DOHH2 (cell line): ENCODE results near the gene PAOX.

Experiments
- H3F3A ChIP-seq: fragments of 200-600 bp; sonication (generic), shearing (Covaris generic); 2 replicates; pipeline ENCODE4 v1.6.0; 2016; ENCODE audit warnings: antibody characterized with exemption, mild to moderate bottlenecking; ENCODE audit not compliant: control insufficient read depth, insufficient read depth
- H3K27ac ChIP-seq: fragments of 200-600 bp; sonication (generic); 2 replicates; pipeline ENCODE4 v1.5.1; 2014; ENCODE audit warnings: low read depth, mild to moderate bottlenecking, low read length, moderate library complexity
- H3K27me3 ChIP-seq: fragments of 200-600 bp; sonication (generic); 2 replicates; pipeline ENCODE4 v1.6.1; 2014; ENCODE audit warnings: mild to moderate bottlenecking, low read length, mixed read lengths; ENCODE audit not compliant: control insufficient read depth
- H3K36me3 ChIP-seq: fragments of 200-600 bp; sonication (generic); 2 replicates; pipeline ENCODE4 v1.6.1; 2014; ENCODE audit warnings: mild to moderate bottlenecking, low read length, moderate library complexity, mixed read lengths; ENCODE audit not compliant: control insufficient read depth
- H3K4me1 ChIP-seq: fragments of 200-600 bp; sonication (generic); 2 replicates; pipeline ENCODE4 v1.6.1; 2014; ENCODE audit warnings: mild to moderate bottlenecking, low read length, mixed read lengths; ENCODE audit not compliant: control insufficient read depth
- H3K4me2 ChIP-seq: fragments of 200-600 bp; sonication (generic); 2 replicates; pipeline ENCODE4 v1.6.0; 2014; ENCODE audit warnings: mild to moderate bottlenecking, low read length, moderate library complexity
- H3K4me3 ChIP-seq: fragments of 200-600 bp; sonication (generic); 2 replicates; pipeline ENCODE4 v1.5.1; 2014; ENCODE audit warnings: mild to moderate bottlenecking, low read length, mixed read lengths
- H3K79me2 ChIP-seq: fragments of 200-600 bp; sonication (generic); 2 replicates; pipeline ENCODE4 v1.6.1; 2014; ENCODE audit warnings: mild to moderate bottlenecking, low read length, mixed read lengths; ENCODE audit not compliant: control insufficient read depth
- H3K9me2 ChIP-seq: fragments of 200-600 bp; sonication (generic); replicated peaks from 2 replicates; pipeline ENCODE4 v1.6.1; 2014; ENCODE audit warnings: mild to moderate bottlenecking, low read length, mixed read lengths; ENCODE audit not compliant: control insufficient read depth
- H3K9me3 ChIP-seq: fragments of 200-600 bp; sonication (generic); 2 replicates; pipeline ENCODE4 v1.6.1; 2014; ENCODE audit warnings: antibody characterized with exemption, low read length, mixed read lengths; ENCODE audit not compliant: control insufficient read depth, insufficient read depth
- H4K20me1 ChIP-seq: fragments of 200-600 bp; sonication (generic); 2 replicates; pipeline ENCODE4 v1.6.0; 2014; ENCODE audit warnings: low read depth, mild to moderate bottlenecking, antibody characterized with exemption, low read length, moderate library complexity; ENCODE audit not compliant: control insufficient read depth, insufficient read depth
- EZH2phosphoT487 ChIP-seq: fragments of 200-600 bp; sonication (generic); IDR thresholded peaks from 2 replicates; pipeline ENCODE4 v1.6.1; 2017; ENCODE audit warnings: borderline replicate concordance, mild to moderate bottlenecking, antibody characterized with exemption, low read length, moderate library complexity, mixed read lengths
- TF ChIP-seq, protein P1 (sequence below): fragments of 200-600 bp; sonication (generic); IDR thresholded peaks from one replicate; pipeline ENCODE4 v1.5.1; 2014; ENCODE audit warnings: antibody characterized with exemption, mild to moderate bottlenecking, low read depth, low read length; ENCODE audit not compliant: poor library complexity, severe bottlenecking

Gene PAOX

DNA sequence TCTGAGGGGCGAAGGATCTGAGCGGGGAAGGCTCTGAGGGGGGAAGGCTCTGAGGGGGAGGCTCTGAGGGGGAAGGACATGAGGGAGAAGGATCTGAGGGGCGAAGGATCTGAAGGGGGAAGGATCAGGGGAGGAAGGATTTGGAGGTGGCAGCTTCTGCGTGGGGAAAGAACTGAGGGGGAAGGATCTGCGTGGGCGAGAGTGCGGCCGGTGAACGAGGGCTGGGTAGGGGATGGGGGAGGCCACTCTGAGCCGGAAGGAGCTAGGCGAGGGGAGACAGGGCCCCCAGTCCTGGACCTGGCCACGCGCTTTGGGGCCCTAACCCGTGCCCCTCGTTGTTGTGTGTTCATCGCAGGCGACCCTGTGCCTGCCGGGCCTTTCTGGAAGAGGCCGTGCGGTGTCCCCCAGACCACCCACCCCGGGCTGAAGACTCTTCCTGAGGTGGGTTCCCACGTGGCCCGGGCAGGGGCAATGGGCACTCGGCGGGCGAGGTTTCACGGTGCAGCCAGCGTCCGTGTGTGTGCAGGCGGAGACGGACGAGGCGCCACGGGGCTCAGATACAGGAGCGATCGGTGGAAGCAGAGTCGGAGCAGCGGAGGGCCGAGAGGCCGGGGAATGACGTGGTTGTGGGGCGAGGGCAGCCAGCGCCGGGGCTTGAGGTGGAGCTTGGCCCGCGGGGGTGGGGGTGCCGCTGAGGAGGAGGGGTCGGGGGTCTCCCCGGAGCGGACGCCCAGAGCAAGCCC lies 44.4 kb upstream of the PAOX start:
- Histone ChIP-seq H3K4me2 (no peak overlapping the region), H3K4me3 (no peak overlapping the region), H3K79me2 (no peaks in the 10 kb centered on the region), H4K20me1 (no peaks in the 10 kb centered on the region), H3F3A (no peaks in the 10 kb centered on the region), H3K4me1 (peaks cover 4% of the 10 kb centered on the region), H3K27ac (no peak overlapping the region), H3K36me3 (no peaks in the 10 kb centered on the region), H3K27me3 (peaks cover 11% of the 10 kb centered on the region), H3K9me3 (peaks cover 29% of the 10 kb centered on the region; the same call in 1 of the 2 replicates), H3K9me2 (no peaks in the 10 kb centered on the region)
- TF ChIP-seq, protein P1, sequence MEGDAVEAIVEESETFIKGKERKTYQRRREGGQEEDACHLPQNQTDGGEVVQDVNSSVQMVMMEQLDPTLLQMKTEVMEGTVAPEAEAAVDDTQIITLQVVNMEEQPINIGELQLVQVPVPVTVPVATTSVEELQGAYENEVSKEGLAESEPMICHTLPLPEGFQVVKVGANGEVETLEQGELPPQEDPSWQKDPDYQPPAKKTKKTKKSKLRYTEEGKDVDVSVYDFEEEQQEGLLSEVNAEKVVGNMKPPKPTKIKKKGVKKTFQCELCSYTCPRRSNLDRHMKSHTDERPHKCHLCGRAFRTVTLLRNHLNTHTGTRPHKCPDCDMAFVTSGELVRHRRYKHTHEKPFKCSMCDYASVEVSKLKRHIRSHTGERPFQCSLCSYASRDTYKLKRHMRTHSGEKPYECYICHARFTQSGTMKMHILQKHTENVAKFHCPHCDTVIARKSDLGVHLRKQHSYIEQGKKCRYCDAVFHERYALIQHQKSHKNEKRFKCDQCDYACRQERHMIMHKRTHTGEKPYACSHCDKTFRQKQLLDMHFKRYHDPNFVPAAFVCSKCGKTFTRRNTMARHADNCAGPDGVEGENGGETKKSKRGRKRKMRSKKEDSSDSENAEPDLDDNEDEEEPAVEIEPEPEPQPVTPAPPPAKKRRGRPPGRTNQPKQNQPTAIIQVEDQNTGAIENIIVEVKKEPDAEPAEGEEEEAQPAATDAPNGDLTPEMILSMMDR = no peak
- no peak for TF ChIP-seq EZH2phosphoT487

DNA sequence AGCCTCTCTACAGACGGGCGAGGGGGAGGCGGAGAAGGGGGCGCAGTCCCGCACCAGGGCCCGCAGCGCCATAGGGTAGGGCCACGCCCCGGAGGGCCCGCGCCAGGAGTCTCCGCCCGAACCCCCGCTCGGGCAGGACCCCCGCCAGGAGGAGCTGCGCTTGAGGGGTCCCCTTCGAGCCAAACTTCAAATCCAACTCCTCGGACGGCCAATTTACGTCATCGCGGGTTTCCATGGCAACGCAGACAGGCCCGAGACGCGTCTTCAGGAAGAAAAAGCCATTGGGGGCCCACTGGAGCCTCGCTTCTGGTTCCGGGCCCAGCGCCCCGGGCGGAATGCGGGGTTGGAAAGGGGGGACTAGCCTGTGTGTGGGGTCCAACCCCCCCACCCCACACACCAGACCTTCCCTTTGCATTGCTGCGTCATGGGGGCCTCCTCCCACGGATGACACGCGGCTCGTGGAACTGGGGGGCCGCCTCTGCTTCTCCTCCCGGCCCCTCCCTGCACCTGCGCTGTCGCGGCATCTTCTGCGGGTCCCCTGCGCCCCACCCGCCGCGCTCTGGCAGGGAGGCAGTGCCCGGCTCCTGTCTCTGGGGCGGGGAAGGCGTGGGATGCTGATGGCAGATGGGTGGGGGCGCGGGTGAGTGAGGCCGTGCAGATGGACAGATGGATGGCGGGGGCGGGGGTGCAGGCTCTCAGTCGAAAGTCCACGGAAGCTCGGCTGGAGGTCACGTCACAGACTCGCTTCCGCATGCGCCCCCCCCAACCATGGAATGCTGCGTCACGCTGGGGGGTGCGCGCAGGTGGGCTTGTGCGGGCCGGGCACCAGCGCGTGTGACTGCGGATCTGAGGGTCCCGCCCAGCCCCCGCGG lies 43.6 kb upstream of the PAOX start:
- no peak overlapping the region for H3K4me2 ChIP-seq
- H3F3A ChIP-seq = no peaks in the 10 kb centered on the region
- peaks cover 30% of the 10 kb centered on the region; the same call in 1 of the 2 replicates for H3K9me3 ChIP-seq
- TF ChIP-seq, protein P1 = no peak
- TF ChIP-seq EZH2phosphoT487 = no peak
- H3K4me3 ChIP-seq = no peak overlapping the region
- H3K27ac ChIP-seq = no peak overlapping the region
- no peaks in the 10 kb centered on the region for H3K9me2 ChIP-seq
- H3K4me1 ChIP-seq = no peaks in the 10 kb centered on the region
- H4K20me1 ChIP-seq = no peaks in the 10 kb centered on the region
- H3K36me3 ChIP-seq = no peaks in the 10 kb centered on the region
- peaks cover 11% of the 10 kb centered on the region for H3K27me3 ChIP-seq
- no peaks in the 10 kb centered on the region for H3K79me2 ChIP-seq

DNA sequence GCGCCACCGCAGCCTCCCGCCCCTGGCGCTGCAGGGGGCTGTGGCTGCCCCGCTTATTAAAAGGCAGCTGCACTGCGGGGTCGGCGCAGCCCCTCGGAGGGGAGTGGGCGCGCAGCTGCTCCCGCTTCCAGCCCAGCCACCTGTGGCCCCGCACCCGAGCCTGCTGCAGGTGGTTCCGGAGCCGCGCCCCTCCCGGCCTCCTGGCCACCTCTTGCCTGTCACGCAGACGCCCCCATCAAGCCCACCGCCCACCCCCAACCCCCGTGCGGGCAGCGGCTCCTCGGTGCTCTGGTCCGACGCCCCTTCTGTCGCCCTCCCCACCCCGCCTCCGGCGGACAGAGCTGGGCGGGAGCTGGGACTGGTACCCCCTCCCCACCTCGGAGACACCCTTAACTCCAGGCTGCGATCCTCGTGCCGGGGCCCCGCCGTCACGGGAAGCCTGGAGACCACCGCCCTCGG lies 42.9 kb upstream of the PAOX start:
- no peak overlapping the region for H3K4me3 ChIP-seq
- no peaks in the 10 kb centered on the region for H3K4me1 ChIP-seq
- TF ChIP-seq, protein P1 = no peak
- no peak for TF ChIP-seq EZH2phosphoT487
- H3K79me2 ChIP-seq = no peaks in the 10 kb centered on the region
- peaks cover 11% of the 10 kb centered on the region for H3K27me3 ChIP-seq
- no peaks in the 10 kb centered on the region for H3F3A ChIP-seq
- no peaks in the 10 kb centered on the region for H3K36me3 ChIP-seq
- no peak overlapping the region for H3K4me2 ChIP-seq
- no peaks in the 10 kb centered on the region for H3K9me2 ChIP-seq
- peaks cover 30% of the 10 kb centered on the region; the same call in 1 of the 2 replicates for H3K9me3 ChIP-seq
- no peak overlapping the region for H3K27ac ChIP-seq
- no peaks in the 10 kb centered on the region for H4K20me1 ChIP-seq
